Urothelium cell line (cell line): ENCODE data around the gene FAM222B.
"Not testable (repeated sequence)": the region's sequence is repeated elsewhere in the genome, so short reads cannot be mapped to it uniquely, and the experiment has no call there.

ENCODE experiments used
- DNase-seq: peaks from one replicate; pipeline ENCODE4 v3.0.0; 2011; ENCODE audit warnings: low spot score, mixed read lengths
- FAIRE-seq: peaks from 2 replicates; lab custom pipeline; 2011; peaks lifted over from hg19 to GRCh38; lab: Jason Lieb, UNC

The FAM222B gene

DNA sequence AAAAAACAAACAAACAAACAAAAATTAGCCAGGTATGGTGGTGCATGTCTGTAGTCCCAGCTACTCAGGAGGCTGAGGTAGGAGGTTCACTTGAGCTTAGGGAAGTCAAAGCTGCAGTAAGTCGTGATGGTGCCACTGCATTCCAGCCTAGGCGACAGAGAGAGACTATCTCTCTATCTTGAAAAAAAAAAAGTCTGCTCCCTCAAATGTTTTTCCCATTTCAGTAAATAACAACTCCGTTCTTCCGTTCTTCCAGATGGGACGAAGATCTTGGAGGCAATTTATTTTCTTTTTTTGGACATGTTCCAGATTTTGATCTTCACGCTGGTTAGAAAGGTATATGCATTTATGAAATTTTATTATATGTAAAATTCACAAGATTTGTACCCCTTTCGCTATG lies 31.2 kb upstream of the FAM222B start:
- no peak for FAIRE-seq
- DNase-seq = no peak

DNA sequence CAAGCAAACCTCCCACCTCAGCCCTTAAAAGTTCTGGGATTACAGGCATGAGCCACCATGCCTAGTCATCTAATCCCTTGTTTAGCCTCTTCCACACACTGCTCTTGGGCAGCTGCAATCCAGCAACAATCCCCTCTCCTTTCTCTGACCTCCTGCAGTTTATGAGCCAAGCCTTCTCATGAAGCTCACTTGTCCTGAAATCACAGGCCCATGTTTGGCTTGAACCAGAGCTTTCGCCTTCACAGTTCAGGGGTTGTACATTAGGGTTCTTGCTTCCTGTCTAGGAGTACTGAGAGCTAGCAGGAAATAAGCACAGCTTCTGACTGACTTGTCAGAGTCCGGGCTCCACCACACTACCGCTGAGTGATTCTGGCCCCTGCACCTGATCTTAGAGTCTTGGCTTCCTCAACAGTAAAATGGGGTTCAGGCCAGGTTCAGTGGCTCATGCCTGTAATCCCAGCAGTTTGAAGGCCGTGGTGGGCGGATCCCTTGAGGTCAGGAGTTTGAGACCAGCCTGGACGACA lies 28.5 kb upstream of the FAM222B start:
- no peak for FAIRE-seq
- DNase-seq = no peak

DNA sequence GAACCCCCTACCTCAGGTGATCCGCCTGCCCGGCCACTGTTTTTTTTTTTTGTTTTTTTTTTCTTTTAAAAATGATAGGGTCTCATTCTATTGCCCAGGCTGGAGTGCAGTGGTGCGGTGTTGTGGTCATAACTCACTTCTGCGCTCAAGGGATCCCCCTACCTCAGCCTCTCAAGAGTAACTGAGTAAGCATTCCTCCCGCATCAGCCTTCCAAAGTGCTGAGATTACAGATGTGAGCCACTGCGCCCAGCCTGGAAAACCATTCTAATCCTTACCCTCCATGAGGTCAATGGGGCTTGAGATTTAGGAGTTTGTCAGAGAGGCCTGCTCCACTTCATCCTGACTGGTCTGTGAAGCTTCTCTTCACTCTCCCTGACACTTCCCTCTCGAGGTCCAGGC lies 24.7 kb upstream of the FAM222B start:
- FAIRE-seq = no peak

DNA sequence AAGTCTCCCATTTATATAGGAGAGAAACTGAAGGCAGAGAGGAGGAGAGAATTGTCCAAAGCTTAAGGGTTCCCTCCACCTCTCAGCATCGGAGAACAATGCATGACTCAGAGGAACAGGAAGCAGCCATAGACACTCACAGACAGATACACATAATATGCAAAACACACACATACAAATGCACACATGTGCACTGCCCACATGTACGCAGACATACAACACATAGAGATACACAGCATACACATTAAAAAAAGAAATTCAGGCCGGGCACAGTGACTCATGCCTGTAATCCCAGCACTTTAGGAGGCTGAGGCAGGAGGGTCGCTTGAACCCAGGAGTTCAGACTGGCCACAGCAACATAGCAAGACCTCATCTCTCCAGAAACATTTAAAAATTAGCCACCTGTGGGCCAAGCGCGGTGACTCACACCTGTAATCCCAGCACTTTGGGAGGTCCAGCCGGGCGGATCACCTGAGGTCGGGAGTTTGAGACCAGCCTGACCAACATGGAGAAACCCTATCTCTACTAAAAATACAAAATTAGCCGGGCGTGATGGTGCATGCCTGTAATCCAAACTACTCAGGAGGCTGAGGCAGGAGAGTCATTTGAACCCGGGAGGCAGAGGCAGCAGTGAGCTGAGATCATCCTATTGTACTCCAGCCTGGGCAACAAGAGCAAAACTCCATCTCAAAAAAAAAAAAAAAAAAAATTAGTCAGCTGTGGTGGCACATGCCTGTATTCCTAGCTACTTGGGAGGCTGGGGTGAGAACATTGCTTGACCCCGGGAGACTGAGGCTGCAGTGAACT lies 23.6 kb upstream of the FAM222B start:
- no peak for FAIRE-seq

More for the DNA sequence above, 24.7 kb upstream of the FAM222B start:
- DNase-seq = no peak

DNA sequence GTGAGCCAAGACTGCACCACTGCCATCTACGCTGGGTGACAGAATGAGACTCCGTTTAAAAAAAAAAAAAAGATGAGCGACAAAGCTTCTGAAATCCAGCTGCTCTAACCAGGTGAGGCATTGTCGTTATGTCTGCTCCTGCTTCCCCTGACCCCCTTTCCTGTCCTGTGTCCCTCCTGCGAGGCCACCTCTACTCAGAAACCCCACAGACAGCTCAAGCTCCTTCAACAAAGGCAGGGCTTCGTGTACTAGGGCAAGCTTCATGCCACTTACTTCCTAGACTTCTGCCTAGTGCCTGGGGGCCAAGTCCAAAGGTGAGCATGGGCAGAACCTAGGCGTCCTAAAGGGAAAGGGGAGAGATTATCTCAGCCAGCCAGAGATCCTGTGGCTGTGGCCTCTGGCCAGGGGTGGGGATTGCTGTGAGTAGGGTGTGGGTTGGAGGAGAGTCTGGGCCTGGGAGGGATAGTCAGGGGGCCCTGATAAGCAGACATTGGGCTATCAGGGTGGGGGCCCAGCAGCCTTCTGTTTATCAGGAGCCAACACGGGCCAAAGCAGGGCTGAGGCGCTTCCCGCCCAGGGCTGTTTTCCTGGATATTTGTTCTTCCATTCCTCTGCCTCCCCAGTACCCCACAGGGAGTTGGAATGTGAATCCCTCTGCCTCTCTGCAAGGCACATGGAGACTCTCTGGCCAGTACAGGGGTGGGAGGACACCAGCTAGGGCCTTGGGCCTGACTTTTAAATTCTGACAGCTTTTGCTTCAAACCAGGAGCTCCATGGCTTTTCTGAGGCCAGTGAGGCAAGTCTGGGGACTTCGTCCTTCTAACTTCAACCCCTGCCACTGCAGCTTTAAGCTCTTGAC lies 22.6 kb upstream of the FAM222B start:
- FAIRE-seq (no peak), DNase-seq (no peak)

More for the DNA sequence above, 23.6 kb upstream of the FAM222B start:
- DNase-seq = no peak

DNA sequence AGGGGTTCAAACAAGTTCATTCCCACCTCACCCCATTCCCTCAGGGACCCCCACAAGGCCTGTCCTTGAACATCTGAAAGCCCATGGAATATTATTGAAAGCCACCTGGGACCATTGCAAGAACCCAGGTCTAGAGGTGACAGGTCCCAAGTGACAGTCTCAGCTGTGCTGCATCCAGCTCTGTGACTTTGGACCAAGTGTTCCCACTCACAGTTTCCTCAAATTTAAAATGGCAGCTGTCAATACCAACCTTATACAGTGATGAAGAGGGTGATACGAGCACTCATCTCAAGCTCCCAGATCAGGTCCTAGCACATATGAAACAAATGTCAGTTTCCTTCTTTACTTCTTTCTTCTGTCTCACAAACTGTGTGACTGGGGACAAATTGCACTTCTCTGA lies 21.4 kb upstream of the FAM222B start:
- DNase-seq (no peak), FAIRE-seq (no peak)

DNA sequence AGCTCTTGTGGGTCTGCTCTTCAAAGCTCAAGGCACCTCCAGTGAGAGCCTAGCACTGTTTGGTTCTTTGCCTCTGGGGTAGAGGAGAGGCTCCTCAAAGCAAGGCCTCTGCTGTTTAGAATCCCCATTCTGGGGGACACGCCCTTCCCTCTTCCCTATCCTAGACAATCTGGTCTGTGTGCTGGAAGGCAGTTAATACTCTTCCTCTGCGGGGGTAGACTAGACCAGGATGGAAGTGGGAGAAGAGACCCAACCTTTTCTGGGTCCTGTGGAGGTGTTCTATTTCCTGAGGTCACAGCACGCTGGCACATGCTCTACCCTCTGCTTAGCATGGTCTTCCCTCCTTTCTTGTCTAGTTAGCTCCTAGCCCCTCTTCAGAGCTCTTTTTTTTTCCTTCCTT lies 20.0 kb upstream of the FAM222B start:
- FAIRE-seq (no peak), DNase-seq (no peak)

DNA sequence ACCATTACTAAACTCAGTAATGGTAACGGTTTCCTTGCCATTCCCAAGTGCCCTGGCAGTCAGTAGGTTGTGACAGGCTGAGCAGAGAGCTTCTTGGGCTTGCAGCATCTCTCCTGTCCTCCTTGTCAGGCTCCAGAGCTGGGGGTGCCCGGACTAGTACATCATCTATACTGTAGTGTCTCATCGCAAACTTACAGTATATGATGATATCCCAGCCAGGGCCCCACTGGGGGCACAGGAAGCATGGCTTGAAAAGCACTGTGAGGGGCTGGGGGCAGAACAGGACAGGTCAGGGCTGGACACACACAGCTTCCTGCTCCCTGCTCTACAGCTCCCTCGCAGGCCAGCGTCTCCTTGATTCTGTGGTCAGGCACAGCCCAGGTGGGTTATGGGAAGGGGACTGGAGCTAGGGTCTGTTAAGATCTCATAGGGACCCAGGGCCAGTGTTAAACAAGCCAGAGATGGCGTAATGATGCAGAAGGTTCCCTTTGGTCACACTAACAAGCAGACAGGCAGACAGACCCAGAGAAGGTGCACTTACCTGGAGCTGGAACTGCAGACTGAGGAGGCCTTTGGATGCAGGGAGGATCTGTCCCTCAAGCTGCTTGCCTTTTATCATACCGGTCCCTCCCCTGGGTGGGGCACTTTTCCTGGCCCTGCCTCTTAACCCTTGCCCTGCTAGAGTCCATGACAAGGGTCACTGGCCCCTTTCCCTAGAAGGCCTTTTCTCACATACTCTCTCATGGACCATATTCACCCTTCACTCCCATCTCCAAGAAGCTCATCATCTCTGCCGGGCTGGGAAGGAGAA lies 19.0 kb upstream of the FAM222B start:
- no peak for FAIRE-seq
- DNase-seq = no peak

DNA sequence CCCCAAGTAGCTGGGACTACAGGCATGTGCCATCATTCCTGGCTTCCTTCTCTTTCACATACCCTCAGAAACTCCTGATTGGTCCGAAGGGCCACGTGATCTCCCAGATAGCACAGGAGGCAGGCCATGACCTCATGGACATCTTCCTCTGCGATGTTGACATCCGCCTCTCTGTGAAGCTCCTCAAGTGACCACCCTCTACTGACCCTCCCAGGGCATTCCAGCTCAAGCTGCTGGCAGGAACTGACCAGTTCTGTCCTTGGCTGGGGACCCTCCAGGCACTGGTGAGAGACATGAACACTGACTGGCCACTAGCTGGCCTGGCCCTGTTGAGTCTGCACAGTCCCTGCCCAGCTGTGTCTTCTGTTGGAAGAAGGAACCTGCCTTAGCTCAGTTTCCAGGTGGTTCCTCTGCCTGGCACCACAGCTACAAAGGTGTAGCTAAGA lies 17.8 kb upstream of the FAM222B start:
- DNase-seq = no peak
- no peak for FAIRE-seq

DNA sequence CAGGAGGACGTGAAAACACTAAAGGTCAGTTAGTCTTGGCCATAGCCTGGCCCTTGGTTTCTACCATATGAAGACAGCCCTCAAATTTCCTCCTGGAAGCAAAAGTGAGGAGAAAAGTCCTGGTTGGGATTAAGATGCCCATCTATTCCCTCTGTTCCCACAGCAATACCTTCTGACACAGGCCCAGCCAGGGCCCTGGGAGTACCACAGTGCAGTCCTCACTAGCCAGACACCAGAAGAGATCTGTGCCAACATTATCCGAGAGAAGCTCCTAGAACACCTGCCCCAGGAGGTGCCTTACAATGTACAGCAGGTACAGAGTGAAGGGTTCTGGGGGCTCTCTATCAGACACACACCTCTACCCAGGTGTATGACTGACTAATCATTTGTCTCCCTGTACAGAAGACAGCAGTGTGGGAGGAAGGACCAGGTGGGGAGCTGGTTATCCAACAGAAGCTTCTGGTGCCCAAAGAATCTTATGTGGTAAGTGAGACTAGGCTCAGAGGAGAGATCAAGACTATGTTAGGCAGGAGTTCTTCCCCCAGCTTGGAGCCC lies 16.3 kb upstream of the FAM222B start:
- no peak for FAIRE-seq
- no peak for DNase-seq

DNA sequence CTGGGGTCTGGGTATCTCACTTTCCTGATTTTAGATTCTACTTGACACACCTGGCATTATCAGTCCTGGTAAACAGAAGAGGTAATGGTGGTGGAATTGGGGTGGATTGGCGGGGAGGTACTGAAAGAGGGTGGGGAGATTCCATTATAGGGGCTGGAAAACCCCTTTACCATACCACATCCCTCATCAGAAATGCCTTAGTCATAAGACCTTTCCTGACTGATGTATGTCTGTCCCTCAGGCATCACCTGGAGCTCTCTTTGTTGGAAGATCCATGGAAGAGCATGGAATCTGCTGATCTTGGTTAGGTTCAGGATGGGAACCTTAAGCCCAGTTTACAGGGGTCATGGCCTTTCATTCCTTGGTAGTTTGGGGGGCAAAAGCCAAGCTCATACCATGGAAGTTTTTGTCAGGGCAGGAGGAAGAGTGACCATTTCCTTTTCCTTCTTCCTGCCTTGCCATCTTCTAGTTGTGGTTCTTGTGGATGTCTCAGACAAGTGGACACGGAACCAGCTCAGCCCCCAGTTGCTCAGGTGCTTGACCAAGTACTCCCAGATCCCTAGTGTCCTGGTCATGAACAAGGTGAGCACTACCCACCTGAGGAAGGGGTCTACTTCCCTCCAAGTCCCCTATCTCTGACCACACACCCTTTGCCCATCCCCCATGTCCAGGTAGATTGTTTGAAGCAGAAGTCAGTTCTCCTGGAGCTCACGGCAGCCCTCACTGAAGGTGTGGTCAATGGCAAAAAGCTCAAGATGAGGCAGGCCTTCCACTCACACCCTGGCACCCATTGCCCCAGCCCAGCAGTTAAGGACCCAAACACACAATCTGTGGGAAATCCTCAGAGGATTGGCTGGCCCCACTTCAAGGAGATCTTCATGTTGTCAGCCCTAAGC lies 15.6 kb upstream of the FAM222B start:
- DNase-seq (no peak), FAIRE-seq (no peak)

DNA sequence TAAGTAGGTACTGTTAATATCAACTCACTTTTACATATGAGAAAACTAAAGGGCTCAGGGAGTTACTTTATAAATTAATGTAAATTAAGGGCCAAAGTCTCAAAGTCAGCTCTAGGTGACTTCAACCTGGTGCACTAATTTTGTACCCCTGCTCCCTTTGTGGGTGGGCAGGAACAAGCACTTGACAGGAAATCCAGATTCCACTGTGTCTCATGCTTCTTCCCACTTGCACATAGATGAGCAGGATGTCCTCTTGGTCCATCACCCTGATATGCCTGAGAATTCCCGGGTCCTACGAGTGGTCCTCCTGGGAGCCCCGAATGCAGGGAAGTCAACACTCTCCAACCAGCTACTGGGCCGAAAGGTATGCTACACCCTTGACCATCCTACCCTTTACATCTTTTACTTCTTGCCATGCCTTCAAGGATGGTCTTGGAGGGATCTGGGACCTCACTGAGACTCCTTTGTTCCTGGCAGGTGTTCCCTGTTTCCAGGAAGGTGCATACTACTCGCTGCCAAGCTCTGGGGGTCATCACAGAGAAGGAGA lies 13.5 kb upstream of the FAM222B start:
- DNase-seq (no peak), FAIRE-seq (no peak)

DNA sequence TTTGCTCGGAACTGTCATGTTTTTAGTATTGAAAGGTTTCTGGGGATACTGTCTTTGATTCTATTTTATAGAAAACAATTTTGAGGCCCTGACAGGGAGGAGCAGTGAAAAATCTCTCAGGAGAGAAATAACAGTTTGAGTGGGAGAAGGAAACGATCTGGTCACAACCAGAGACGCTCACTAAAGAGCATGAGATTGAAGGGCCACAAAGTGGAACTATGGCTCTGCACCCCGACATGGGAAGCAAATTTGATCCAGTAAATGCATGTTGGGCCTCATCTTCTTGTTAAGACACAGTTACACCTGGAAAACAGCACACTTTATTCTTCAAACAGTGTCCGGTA lies 12.7 kb upstream of the FAM222B start:
- FAIRE-seq (no peak), DNase-seq (no peak)

DNA sequence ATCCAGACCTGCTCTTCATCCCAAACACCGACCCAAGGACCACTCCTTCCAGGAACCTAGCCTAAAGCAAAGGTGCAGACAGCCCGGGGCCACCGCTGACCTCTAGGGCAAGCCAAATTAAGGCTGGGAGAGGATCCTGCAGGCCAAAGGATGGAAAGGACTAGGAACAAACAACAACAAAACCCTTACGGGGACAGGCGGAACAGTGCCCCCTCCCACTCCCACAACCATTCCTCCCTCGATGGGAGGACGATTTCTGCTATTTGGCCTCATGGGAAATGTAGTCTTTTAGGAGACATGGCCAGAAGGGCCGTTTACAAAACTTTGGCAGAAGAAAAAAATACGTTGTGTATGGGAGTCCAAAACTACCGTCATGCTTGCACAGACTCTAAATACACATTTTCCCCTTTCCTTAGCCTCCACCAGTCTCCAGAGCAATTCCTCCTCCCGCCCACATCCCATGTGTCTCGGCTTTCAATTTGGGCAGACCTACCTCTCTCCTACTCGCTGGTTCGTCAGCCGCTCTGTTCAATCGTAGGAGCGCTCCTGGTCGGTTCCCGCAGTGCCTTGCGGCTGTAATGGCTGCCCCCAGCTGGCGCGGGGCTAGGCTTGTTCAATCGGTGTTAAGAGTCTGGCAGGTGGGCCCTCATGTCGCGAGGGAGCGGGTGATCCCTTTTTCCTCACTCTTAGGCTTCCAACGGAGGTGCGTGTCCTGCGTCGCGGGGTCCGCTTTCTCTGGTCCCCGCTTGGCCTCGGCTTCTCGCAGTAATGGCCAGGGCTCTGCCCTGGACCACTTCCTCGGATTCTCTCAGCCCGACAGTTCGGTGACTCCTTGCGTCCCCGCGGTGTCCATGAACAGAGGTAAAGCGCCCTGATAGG lies 12.1 kb upstream of the FAM222B start, which contains the start of gene ERAL1:
Gene ERAL1 (plus strand): TSS at position 560 of the 879 bp plus-strand sequence. CDS start 19 bp downstream, at position 579.
- DNase-seq (peak; percentile 95), FAIRE-seq (peak; percentile 13)

DNA sequence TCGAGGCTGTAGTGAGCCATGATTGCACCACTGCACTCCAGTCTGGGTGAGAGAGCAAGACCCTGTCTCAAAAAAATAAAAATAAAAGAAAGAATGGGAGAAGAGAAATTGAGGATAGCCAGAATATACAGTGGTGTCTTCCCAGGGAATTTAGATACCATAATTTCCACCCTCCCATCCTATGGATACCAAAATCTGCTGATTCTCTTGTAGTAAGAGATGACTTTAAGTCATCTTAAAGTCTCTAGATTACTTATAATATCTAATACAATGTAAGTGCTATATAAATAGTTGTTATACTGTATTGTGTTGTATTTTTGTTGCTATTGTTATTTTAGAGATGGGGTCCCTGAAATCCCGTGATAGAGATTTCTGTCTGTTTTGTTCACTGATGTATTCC lies 10.7 kb upstream of the FAM222B start:
- no peak for FAIRE-seq
- DNase-seq = no peak

DNA sequence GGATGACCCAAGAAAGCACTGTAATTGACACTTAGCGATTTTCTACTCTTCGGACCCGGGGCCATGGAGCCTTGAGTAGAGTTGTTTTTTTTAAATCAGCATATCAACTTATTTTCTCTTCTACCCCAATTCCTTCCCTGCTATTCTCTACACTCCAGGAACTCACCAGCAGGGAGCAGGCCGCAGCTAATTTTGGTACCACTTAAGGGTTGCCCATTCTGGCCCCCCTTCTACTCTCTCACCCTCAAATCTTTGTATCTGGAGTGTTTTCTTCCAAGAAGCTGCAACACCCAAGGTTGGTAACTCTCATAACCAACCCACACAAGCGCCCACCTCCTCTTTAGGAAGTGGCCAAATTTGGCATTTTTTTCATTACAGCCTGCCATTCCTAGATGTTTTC lies 6.7 kb upstream of the FAM222B start:
- FAIRE-seq (no peak), DNase-seq (no peak)

DNA sequence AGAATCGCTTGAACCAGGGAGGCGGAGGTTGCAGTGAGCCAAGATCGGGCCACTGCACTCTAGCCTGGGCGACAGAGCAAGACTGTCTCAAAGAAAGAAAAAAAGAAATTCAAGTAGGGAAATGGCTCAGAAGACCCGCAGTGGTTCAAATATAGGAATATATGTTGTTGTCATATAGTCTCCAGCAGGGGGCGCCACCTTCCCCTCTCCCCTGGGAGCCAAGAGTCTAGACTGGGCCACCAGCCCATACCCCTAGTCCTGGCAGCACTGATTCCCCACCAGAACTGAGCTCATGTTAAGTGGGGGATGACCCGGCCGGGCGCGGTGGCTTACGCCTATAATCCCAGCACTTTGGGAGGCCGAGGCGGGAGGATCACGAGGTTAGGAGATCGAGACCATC lies 6.1 kb upstream of the FAM222B start:
- not testable (repeated sequence) for FAIRE-seq
- peak; percentile 29 for DNase-seq

DNA sequence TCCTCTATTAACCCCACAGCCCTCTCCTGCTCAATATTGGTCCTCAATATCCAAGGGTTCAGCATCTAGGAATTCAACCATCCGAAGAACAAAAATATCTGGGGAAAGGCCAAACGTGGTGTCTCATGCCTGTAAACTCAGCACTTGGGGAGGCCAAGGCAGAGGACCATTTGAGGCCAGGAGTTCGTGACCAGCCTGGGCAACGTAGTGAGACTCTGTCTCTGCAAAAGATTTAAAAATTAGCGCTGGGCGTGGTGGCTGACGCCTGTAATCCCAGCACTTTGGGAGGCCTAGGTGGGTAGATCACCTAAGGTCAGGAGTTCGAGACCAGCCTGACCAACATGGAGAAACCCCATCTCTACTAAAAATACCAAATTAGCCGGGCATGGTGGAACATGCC lies 4.1 kb upstream of the FAM222B start:
- DNase-seq, FAIRE-seq: not testable (repeated sequence)
